C4-2B (cell line): Measurements from ENCODE around the gene HS2ST1.
"Not testable (repeated sequence)": the region's sequence is repeated elsewhere in the genome, so short reads cannot be mapped to it uniquely, and the experiment has no call there.

Experiments
- CTCF ChIP-seq: fragments of 450-650 bp; conservative IDR thresholded peaks from 2 replicates; pipeline ENCODE4 v1.5.1; 2017; ENCODE audit warnings: mild to moderate bottlenecking
- ZFX ChIP-seq: fragments of 450-650 bp; IDR thresholded peaks from 2 replicates; pipeline ENCODE4 v1.6.1; 2017

DNA sequence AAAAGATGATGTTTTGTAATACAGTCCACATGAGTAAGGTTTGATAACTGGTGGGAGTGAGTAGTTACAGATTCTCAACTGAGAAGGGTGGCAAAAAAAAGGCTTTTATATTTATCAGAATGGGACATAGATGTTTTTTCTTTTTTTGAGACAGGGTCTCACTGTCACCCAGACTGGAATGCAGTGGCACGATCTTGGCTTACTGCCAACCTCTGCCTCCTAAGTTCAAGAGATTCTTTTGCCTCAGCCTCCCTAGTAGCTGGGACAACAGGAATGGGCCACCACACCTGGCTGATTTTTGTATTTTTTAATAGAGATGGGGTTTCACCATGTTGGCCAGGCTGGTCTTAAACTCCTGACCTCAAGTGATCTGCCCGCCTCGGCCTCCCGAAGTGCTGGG is 113.1 kb downstream of the HS2ST1 start:
- TF ChIP-seq CTCF, ZFX: not testable (repeated sequence)
